Ovary (tissue), 3 donors: ENCODE results near the gene FMNL2.

Source experiments
- EP300 ChIP-seq: sonication (generic); formaldehyde crosslinking; IDR thresholded peaks from one replicate; pipeline ENCODE4 v1.6.1; 2017; ENCODE audit warnings: antibody characterized with exemption
- POLR2A ChIP-seq: fragments of 450-650 bp; IDR thresholded peaks from one replicate; pipeline ENCODE4 v1.6.1; 2017; ENCODE audit warnings: antibody characterized with exemption, mild to moderate bottlenecking, moderate library complexity
- TF ChIP-seq, protein P1 (sequence below), 3 donors: fragments of 450-650 bp in 2 of 3; fragments of 200-600 bp in 1 of 3; IDR thresholded peaks; one replicate each; pipeline versions ENCODE4 v1.5.1 to v1.8.0; 2016 to 2022; ENCODE audit warnings: antibody characterized with exemption in 3 of 3, mild to moderate bottlenecking in 1 of 3
- donor health status: DM: no; HTN: no; CAD: no.

DNA sequence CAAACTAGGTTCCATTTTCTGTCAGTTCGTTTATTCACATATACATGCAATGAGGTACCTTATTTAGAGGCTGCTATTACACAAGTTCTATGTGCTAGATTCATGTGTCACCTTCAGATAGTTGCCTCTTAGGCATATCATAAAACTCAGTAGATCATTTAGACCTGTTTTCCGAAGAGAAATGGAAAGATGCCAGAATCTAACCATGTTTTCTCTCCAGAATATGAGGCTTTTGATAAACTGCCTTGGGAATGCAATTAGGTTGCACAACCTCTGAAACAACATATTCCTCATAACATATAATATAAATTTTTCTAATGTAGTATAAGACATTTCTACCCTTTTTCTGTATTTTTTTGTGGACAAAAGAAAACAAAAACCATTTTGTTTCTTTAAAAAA, 274.2 kb downstream of the FMNL2 start:
- TF ChIP-seq, protein P1, sequence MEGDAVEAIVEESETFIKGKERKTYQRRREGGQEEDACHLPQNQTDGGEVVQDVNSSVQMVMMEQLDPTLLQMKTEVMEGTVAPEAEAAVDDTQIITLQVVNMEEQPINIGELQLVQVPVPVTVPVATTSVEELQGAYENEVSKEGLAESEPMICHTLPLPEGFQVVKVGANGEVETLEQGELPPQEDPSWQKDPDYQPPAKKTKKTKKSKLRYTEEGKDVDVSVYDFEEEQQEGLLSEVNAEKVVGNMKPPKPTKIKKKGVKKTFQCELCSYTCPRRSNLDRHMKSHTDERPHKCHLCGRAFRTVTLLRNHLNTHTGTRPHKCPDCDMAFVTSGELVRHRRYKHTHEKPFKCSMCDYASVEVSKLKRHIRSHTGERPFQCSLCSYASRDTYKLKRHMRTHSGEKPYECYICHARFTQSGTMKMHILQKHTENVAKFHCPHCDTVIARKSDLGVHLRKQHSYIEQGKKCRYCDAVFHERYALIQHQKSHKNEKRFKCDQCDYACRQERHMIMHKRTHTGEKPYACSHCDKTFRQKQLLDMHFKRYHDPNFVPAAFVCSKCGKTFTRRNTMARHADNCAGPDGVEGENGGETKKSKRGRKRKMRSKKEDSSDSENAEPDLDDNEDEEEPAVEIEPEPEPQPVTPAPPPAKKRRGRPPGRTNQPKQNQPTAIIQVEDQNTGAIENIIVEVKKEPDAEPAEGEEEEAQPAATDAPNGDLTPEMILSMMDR (IDR thresholded peaks at IDR 0.05): no peak
- no peak for TF ChIP-seq POLR2A
- TF ChIP-seq EP300: no peak
